GM18517 (cell line): ENCODE measurements around the gene SRPK2.

Experiments
- ATAC-seq: cut with Tn5 transposase; IDR thresholded peaks from one replicate; pipeline ENCODE4 v1.9.1; 2021; ENCODE audit warnings: mild to moderate bottlenecking, moderate library complexity; ENCODE audit not compliant: unreplicated experiment

SRPK2 gene

GRCh38 chr7:105151152-105151551, 237.6 kb downstream of the SRPK2 start:
- no peak for ATAC-seq

GRCh38 chr7:105149827-105150226, 238.9 kb downstream of the SRPK2 start:
- ATAC-seq, result no peak

- no peak for ATAC-seq
These were observed 247.7 kb downstream of the SRPK2 start for GRCh38 chr7:105141068-105141467.

- no peak for ATAC-seq
These were observed 249.3 kb downstream of the SRPK2 start for GRCh38 chr7:105139381-105139780.

- ATAC-seq, result no peak
These were observed 250.8 kb downstream of the SRPK2 start for GRCh38 chr7:105137898-105138297.

GRCh38 chr7:105136221-105136620, 252.5 kb downstream of the SRPK2 start:
- ATAC-seq, result no peak

- no peak for ATAC-seq
These were observed 254.6 kb downstream of the SRPK2 start for GRCh38 chr7:105133986-105134655.

GRCh38 chr7:105133358-105133757, 255.4 kb downstream of the SRPK2 start:
- no peak for ATAC-seq

GRCh38 chr7:105132835-105133234, 255.9 kb downstream of the SRPK2 start:
- ATAC-seq, result no peak

- ATAC-seq, result no peak
These were observed 256.4 kb downstream of the SRPK2 start for GRCh38 chr7:105132335-105132734.

GRCh38 chr7:105131890-105132289, 256.8 kb downstream of the SRPK2 start:
- ATAC-seq, result no peak

GRCh38 chr7:105131033-105131656, 257.6 kb downstream of the SRPK2 start:
- peak; percentile 61 for ATAC-seq

GRCh38 chr7:105130580-105130979, 258.1 kb downstream of the SRPK2 start:
- no peak for ATAC-seq

GRCh38 chr7:105130048-105130447, 258.7 kb downstream of the SRPK2 start:
- no peak for ATAC-seq

- ATAC-seq, result no peak
These were observed 261.5 kb downstream of the SRPK2 start for GRCh38 chr7:105127179-105127578.

- ATAC-seq, result no peak
These were observed 262.2 kb downstream of the SRPK2 start for GRCh38 chr7:105126436-105126975.

GRCh38 chr7:105125745-105126144, 263.0 kb downstream of the SRPK2 start:
- no peak for ATAC-seq

GRCh38 chr7:105122619-105123018, 266.1 kb downstream of the SRPK2 start:
- no peak for ATAC-seq

- ATAC-seq, result no peak
These were observed 269.8 kb downstream of the SRPK2 start for GRCh38 chr7:105118612-105119600.

- ATAC-seq, result no peak
These were observed 276.0 kb downstream of the SRPK2 start for GRCh38 chr7:105112440-105113418.
